ENCODE results near the gene CLSTN3.

Gene CLSTN3

DNA sequence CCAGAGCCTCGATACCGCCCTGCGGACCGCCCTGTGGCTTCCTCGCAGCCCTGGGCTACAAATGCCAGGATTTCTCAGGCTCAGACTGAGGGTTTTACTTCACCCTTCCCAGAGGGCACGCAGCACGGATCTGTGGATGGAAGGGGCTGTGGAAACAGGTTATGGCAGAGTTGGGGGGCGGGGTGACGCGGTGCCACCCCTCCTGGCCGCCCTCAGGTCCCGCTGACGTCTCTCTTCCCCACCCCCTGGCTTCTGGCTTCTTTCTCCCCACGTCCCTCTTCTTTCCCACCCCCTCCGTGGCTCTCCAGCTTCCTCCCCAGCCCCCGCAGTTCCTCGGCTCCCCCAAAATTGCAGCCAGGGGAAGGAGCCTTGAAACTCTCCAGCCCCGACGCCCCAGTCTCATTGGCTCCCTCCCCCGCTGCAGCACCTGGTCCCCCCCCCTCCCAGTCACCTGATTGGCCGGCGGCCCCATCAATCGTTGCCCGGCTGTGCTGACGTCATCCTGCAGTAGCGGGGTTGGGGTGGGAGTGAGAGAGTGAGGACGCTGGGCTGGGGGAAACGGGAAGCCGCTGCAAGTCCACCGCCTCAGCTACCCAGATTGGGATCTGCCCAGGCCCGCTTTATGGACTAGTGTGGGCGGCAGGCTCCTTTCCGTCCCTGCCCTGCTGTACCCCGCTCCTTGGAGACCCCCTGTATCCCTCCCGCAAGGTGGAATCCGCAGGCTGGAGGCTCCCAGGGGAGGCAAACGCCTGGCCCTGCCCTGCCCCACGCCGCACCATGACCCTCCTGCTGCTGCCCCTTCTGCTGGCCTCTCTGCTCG is at the start of gene CLSTN3:
Gene CLSTN3, plus strand, starts transcription at position 500 of the 820 bp plus-strand sequence. Its CDS starts 278 bp downstream, at position 778.
- DNase-seq: peak; percentile 78 to 83

DNA sequence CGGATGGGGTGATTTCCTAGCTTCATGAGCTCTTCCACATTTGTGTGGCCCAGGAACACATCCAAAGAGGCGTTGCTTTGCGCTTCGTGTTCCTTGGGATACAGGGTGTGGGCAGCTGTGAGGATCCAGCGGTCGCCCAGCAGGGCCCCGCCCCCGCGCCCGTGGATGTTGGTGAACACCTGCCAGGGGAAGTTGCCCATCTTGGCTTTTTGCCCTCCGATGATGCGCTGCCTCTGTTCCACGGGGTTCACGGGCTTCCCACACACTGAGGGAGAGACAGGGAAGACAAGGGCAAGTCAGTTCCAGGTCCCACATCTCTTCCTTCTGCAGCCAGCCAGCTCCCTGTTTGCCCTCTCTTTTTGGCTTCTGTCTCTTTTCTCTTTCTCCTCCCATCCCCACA is 49.1 kb upstream of the CLSTN3 start:
- DNase-seq: no peak

DNA sequence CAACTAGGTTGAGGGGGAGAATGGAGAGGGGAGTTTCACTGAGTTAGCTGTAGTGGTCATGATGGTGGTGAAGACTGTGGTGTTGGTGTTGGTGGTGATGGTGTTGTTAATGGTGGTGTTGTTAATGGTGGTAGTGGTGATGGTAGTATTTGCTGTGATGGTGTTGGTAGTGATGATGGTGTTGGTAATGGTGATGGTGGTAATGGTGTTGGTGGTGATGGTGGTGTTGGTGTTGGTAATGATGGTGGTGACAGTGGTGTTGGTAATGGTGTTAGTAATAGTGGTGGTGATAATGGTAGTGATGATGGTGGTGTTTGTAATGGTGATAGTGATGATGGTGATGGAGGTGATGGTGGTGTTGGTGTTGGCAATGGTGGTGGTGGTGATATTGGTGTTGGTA is 47.0 kb upstream of the CLSTN3 start:
- no peak for DNase-seq

DNA sequence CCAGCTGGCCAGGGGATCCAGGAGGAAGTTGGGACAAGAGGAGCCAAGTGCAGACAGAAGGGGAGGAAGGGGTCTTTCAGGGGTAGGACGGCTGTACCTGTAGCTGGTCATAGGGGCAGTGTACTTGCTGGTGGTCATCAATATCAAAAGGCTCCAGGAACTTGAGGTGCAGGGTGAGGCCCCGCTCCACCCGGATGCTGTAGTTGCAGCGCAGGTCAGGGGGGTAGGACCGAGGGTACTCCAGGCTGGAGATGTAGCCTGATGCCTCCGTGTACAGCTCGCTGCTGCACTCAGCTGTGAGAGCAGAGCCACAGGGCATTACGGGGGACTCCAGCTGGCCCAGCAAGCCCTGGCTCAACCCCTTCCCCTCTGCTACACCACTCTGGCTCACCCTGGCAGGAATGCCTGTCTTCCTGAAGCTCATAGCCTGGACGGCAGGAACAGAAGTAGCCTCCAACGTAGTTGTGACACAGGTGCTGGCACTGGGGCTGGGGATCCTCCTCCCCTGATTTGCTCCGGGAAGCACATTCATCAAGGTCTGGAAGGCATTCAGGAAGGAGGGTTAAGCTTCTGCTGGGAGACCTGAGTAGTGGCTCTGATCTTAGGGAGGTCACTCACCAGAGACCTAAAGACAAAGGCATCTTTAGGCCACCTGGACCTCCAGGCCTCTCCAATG is 40.8 kb upstream of the CLSTN3 start:
- no peak for DNase-seq

DNA sequence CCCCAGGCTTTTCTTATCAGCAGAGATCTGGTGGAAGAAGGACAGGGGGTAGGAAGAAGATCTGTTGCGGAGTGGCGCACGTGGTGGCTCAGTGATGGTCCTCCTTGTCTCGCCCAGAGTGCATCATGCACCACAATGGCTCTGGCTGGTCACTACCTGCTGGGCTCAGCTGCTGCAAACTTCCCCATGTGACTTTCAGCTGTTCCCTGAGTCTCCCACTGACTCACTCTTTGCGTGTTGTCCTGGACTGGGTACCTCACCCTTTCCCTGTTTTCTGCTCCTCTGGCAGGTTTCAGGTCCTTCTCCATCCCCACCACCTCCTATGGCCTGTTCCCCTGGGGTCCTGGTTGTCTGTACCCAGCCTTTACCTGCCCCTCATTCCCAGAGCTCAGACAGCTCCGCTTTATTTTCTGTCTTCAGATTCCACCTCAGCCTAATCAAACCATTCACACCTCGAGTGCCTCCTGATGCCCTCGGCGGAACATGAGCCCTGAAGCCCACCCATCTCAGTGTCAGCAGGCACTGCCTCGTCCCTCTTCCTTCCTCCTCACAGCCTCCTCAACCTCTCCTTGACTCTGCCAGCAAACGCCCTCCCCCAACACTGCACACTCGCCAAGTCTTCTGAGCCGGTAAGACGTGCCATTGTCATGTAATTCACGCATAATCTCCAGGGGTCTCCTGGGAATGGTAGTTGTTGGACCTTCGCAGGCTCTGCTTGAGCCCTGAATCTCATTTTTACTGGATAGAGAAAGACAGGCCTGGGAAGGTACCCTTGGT is 39.8 kb upstream of the CLSTN3 start:
- DNase-seq: no peak

DNA sequence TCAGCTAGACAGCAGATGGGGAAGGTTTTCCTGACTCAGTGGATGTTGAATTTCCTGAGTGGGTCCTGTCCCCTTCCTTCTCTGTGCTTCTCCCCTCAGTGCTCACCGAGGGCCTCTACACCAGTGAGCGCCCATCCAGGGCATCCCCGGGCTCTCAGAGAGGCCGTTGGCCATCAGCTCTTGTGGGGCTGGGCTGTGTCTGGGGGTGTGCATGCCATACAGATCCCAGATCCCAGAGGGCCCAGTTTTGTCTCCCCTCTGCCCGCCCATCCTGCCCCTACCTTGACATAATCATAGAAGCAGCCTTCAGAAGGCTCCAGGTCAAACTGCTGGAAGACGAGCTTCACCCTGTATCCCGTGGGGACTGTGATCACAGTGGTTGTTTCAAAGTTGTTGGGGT is 39.0 kb upstream of the CLSTN3 start:
- no peak for DNase-seq

DNA sequence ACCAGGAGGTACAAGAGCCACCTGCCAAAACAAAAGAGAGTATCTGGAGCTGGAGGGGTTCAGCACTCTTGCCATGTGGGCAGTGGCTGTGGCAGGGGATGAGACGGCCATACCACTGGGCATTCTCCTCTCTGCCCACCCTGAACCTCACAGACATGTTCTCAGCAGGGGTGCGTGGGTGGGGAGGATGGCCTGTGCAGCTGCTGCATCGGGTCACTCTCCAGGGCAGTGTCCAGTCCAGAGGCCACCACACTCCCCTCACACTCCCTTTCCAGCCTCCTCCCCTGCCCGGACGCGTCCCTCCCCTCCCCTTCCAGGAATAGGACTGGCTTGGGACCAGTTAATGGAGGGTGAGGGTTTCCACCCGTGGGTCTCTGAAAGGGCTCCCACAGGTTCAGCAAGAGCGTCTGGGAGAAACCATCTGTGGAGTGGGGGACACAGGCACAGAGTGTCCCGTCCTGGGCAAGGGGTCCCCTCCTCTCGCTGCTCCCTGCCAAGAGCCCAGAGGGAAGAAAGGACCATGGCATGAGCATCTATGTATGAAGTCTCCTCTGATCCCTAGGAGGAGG is 38.4 kb upstream of the CLSTN3 start:
- no peak for DNase-seq

DNA sequence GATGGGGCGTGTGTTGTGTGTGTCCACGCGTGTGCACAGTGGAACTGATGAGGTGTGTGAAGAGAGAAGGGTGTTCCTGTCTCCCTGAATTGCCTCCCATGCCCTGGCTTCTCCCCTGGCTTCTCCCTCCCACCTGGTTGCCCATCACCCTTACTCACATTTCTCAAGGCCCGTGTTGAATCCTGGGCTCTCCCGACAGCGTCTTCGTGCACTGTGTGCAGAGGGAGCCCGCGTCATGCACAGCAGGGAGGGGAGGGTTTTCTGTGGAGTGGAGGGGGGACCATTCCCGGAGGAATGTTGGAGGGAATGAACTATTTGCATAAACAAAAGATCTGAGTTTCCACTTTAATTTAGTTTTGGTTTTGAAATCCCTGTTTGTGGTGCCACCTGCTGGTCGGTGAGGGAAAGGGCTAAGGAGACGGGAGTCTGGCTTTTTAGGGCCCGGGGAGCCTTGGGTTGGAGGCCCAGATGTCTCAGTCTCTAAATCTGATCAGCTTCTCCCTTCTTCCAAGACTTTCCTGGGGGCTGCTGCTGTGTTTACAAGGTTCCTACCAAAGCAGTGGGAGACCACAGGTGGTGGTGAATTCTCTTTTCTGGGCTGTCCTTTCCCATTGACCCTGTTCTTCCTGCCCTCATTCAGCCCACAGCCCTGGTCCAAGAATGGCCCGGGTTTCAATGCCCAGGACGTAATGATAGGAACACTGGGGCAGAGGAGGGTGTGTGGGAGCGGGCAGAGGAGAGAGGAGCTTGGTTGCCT is 37.8 kb upstream of the CLSTN3 start, which contains the start of gene C1R:
Gene C1R, minus strand, starts transcription at position 217 of the 757 bp plus-strand sequence. Its CDS starts 57 bp downstream, at position 160.
- peak in 1 of 2 experiments; percentile 44 for DNase-seq

DNA sequence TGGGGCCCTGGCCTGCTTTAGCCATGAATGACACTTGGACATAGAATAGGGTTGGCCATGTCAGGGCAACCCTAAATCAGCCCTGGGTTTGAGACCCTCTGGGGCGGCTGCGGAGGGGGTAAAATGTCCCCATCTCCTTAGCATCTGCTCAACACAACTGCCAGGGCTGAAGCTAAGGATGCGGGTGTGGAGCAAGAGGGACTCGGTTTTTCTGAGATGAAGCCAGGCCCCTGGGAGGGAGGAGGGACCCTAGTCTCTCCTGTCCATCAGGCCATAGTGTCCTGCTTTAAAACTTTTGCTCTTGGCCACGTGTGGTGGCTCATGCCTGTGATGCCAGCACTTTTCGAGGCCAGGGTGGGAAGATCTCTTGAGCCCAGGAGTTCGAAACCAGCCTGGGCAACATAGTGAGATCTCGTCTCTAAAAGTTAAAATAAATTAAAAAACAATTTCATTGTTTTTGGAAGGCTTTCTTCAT is 37.1 kb upstream of the CLSTN3 start:
- no peak for DNase-seq

DNA sequence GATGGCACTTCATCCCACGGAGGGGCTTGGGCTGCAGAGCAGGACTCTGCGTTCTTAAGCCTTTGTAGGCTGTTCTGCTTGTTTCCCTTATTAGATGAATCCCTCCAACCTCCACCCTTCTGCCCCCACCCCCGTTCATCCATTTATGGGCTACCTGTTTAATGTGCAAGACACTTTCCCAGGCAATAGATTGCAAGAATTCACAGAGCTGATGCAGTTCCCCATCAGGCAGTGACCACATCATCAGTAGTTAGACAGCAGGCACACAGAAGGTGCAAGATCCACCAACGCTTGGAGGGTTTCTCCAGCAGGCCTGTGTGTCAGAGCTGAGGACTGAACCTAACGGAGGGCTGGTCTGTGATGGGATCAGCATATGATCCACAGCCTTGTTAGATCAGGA is 36.7 kb upstream of the CLSTN3 start:
- DNase-seq: no peak

DNA sequence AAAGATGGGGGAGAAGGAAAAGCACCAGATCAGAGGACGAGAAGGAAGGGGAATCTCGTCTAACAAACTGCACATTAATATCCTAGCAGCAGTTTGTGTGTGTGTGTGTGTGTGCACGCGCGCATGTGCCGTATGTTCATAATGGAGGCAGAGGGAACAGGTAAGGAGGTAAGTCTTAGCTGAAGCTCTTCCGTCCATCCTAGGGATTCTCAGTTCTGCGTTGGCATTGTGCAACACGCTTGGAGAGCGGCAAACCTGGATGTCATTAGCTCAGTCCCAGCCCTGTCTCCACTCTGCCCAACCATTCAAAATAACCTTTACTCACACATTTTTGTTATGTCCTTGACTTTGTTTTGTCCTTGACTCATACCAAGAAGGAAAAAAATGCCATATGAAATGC is 36.3 kb upstream of the CLSTN3 start:
- DNase-seq: no peak

DNA sequence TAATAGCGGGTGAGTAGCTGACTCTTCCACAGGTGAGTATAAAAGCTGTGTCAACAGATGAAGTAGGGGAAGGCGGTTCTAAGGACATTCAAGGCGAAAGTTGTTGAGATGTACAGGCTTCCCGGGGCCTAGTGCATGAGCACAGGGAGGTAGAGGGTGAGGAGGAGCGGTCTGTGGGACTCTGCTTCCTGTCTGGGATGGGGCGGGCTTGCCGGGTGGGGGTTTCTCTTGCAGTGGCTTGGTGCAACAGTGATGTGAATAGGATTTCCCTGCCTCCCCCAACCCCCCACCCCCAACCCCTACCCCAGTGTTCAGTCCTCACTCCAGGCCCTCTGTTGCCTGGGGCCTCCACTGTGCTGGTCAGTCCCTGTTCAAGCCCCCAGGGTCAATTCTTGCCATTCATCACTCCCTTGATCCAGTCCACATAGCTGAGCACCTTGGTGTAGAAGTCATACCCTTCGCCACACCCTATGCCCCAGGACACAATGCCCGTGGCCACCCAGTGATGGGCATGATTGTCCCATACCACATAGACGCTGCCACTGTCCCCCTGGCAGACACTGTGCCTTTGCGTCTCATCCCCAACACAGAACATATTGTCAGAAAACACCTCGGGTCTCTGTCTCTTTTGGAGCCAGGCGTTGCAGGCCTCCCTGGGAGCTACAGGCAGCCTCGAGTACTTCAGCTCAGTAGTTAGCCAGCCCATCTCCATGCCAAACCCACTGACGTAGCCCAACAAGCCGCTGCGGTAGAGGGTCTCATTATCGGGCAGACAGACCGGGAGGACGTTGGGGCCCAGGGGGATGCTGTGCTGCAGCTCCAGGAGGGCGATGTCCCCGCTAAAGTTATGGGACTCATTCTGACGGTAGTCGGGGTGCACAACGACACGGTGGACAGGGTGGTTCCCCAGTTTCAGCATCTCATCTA is 33.9 kb upstream of the CLSTN3 start:
- no peak for DNase-seq

DNA sequence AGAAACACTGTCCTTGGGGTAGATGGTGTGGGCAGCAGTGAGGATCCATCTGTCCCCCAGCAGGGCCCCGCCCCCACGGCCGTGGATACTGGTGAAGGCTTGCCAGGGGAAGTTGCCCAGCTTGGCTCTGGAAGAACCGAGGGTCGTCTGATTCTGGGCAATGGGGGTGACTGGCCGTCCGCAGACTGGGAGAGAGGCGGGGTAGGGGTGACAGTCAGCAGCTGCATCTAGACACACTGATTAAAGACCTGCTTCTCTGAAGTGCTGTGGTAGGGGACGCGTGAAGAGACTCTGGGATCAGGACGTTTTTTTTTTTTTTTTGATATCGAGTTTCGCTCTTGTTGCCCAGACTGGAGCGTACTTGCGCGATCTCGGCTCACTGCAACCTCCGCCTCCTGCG is 33.2 kb upstream of the CLSTN3 start:
- DNase-seq: no peak

DNA sequence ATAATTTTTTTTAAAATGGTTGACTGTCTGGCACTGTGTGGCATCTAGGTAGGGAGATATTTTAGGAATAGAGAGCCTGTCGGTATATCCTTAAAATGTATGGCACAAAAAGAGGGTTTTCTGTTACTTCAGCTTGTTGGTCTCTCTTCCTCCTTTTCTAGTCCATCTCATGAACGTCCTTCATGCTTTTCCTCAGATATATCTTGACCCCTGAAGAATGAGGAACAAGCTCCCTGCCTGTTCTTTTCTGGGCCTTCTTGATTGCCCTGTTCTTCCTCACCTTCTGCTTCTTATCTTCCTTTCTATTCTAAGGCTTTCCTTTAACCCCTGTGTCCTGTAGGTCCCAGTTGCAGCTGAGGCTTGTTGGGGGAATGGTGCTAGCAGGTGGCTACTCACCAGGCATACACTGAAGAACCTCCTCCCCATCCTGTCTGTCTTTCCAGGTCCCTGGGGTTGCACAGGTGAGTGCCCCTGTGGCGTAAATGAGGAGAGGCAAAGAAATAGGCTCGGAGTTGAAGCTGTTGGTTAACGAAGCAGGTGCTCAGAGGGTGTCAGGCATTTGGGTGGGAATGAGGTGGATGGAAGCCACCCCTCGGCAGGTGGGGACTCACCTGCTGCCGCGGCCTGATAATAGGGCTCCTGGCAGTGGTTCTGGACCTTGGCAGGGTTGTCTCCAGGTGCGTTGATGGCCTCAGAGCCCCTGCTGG is 30.7 kb upstream of the CLSTN3 start:
- peak in 1 of 2 experiments; percentile 39 for DNase-seq

DNA sequence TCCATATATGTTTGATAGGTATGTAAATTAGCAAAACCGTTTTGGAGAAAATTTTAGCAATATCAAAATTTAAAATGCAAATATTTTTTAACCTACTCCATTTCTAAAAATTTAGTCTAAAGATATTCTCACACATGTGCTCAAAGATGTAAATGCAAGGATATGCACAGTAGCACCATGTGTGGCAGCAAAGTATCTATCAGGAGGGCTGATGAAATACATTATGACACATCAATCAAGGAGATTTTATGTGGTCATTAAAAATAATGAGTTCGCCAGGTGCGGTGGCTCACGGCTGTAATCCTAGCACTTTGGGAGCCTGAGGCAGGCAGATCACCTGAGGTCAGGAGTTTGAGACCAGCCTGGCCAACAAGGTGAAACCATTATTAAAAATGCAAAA is 29.9 kb upstream of the CLSTN3 start:
- peak; percentile 17 to 70 for DNase-seq

DNA sequence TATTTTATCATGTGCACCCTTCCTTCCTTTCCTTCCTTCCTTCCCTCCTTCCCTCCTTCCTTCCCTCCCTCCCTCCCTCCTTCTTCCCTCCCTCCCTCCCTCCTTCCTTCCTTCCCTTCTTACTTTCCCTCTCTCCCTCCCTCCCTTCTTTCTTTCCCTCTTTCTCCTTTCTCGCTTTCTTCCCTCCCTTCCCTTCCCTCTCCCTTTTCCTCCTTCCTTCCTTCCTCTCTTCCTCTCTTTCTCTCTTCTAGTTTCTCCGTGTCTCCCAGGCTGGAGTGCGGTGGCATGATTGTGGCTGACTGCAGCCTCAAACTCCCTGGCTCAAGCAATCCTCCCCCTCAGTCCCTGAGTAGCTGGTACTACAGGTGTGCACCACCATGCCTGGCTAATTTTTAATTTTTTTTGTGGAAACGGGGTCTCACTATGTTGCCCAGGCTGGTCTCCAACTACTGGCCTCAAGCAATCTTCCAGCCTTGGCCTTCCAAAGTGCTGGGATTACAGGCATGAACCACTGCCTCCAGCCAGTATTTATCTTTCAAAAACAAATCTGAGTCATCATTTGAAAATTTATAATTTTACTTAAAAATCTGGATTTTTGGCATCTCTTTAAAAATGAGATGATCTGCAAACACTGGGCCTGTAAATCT is 29.0 kb upstream of the CLSTN3 start:
- DNase-seq: no peak

DNA sequence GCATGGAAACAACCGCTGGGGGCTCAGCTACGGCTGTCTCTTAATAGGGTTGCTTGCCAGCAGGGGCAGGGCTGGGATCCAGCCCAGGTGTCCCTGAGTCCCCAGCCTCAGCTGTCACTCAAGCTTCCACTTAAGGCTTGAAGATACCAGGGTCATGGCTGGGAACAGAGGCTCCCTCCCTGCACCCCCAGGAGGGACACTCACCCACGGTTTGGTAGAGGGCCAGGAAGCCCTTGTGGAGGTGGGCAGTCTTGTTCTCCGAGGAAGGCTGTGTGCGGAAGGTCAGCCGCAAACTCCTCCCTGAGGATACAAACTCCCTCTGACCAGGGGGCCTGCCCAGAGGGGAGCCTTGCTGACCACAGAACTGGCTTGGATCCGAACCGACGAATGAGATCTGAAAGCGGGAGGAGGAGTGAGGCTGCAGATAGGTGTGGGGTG is 28.5 kb upstream of the CLSTN3 start:
- DNase-seq: no peak

DNA sequence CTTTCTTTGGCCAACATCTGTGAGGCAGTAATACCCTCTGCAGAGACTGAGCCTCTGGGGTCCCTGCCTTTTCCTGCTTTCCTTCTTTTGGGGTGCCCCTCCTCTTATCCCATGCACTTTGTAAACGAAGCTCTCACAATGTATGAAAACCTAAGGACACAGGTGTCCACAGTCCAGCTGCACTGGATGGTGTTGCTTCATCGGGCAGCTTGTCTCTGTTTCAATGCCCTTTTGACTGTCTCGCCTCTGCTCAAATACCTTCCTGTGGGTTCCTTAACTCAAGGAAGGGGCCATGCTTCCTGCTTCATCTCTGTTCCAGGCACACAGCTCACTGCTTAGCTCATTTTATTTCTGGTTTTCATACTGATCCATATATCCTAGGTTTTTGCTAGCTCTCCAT is 27.6 kb upstream of the CLSTN3 start:
- DNase-seq: no peak

DNA sequence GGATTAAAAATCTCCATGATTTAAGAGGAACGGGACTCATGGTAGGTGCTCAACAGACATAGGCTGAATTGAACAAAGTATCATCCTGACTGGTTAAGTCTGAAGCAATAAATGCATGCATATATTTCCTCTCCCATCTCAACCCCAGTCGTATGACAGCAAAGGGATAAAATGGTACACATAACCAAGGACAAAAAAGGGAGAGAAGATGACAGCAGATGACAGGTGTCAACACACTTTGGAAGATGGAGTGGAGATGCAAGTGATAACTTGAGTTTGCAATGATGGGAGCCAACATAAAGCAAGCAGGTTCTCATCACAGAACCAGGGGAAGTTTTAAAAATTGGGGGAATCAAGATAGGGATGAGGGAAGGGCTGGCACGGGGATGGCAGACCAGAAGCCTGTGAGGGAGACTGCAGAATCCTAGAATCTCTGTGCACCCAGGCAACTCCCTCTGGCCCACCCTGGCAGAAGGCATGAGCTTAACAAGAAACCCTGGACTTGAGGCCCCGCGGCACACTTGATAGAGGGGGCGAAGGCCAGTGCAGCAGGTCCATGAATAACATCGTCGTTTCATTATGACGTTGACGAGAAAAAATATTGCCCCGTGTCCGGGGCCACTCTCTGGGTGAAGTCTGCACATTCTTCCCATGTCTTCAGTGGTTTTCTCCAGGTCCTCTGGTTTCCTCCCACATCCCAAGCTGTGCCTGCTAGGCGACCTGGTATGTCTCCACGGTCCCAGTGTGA is 26.2 kb upstream of the CLSTN3 start:
- no peak for DNase-seq

Data from NCI-H1930 (cell line).